AG10803 (cell line): ENCODE data around the gene HMGB4.

ENCODE experiments used
- DNase-seq: peaks from one replicate; pipeline ENCODE4 v3.0.0; 2010; ENCODE audit warnings: low read depth
- H3K4me3 ChIP-seq: 2 replicates; pipeline ENCODE4 v1.5.1; 2011; ENCODE audit warnings: mild to moderate bottlenecking, low read length, control low read depth
- CTCF ChIP-seq: conservative IDR thresholded peaks from 2 replicates; pipeline ENCODE4 v1.5.1; 2011; ENCODE audit warnings: mild to moderate bottlenecking, low read length, control low read depth, inconsistent platforms

HMGB4 gene

GRCh38 chr1:33853431-33853830, 10.4 kb upstream of the HMGB4 start:
- no peak overlapping the region for H3K4me3 ChIP-seq
- no peak for TF ChIP-seq CTCF
- DNase-seq = no peak

GRCh38 chr1:33854091-33854490, 9.8 kb upstream of the HMGB4 start:
- DNase-seq = no peak
- no peak for TF ChIP-seq CTCF
- H3K4me3 ChIP-seq = no peak overlapping the region

DNA sequence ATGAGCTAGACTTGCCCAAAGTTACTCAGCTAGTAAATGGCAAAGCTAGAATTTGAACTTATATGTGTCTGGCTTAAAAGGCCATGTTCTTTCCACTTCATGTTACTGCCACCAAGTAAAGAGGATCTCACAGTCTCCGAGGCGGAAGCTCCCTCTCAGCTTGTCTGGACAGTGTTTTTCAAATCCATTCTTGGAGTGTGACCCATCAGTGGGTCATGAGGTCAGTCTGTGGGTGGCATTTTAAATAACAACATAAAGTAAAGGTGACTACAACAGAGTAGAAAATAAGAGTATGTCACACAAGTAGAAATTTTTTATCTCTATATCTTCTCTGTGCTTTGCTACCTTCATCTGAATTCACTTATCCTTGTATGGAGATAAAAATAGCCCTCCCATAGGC, 3.2 kb upstream of the HMGB4 start:
- DNase-seq = no peak
- no peak for TF ChIP-seq CTCF

DNA sequence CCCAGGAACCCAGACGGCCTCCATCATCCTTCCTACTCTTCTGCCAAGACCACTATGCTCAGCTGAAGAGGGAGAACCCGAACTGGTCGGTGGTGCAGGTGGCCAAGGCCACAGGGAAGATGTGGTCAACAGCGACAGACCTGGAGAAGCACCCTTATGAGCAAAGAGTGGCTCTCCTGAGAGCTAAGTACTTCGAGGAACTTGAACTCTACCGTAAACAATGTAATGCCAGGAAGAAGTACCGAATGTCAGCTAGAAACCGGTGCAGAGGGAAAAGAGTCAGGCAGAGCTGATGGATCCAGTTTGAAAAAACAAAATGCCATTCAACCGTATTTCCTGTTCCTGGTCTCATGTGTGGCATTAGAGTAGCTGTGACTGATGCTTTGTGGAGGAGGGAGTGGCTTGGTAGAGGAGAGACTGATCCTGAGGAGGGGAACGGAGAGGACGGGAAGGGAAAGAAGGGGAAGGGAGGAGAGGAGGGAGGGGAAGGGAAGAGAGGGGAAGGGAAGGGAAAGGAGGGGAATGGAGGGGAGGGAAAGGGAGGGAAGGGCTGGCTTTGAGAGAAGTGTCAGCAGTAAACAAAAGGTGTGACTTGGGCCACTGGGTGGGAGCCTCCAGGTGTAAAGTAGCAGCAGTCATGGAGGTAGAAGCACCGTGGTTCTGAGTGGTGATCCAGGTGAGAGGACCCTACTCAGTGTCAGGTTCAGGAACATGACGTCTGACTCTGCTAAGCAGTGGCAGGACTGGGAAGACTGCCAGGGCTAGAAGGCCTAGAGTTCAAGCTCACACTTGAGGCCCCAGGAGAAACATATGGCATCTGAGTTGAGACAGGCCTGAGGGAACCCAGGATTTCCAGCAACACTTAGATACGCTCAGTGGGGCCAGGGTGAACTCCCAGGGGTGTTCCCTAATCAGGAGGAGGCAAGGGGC, 846 bp downstream of the HMGB4 start:
- no peak for DNase-seq
- no peak for TF ChIP-seq CTCF
- no peak overlapping the region for H3K4me3 ChIP-seq

More for the DNA sequence above, 3.2 kb upstream of the HMGB4 start:
- no peak overlapping the region for H3K4me3 ChIP-seq

DNA sequence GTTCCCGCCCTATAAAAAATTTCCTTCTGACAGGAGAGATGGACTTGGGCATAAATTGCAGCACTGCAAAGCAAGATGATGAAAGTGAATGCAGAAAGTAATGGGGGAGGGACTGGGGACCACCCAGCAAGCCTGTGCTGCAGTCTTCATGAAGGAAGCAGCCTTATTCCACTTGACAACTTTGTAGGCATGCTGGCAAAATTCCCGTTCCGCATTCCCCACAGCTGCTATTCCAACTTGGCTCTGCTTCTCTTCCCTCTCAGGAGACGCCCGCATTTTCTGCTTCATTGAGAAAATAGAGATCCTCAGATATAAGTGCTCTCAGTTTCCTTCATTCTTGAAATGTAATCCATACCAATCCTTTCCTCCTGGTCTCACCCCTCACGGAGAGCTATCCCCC, 2.4 kb downstream of the HMGB4 start:
- H3K4me3 ChIP-seq = no peak overlapping the region
- DNase-seq = peak; percentile 73
- TF ChIP-seq CTCF = no peak

- no peak for DNase-seq
- no peak overlapping the region for H3K4me3 ChIP-seq
- TF ChIP-seq CTCF = no peak
These were observed 3.8 kb downstream of the HMGB4 start for GRCh38 chr1:33867684-33868083.

DNA sequence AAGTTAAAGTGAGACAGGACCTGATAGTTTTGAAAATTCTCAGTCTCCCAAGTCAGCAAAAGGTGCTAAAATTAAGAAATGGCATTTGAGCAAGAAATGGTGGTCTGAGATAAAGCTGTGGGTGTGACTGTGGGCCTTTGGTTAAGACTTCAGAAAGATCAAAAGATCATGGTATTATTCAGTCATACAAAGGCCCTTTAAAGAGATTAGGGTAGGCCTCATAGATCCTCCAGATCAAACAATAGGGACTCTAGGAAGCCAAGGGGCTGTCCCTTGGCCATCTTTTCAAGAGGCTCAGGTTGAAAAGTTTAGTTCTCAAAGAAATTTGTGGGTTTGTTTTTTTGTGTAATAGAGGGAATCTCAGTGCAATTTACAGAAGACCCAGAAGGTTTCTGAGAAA, 8.4 kb downstream of the HMGB4 start:
- no peak for TF ChIP-seq CTCF
- H3K4me3 ChIP-seq = no peak overlapping the region
- DNase-seq = no peak
